B cell (primary cell): Measurements from ENCODE around the gene TXNDC17. TPM values are rescaled to one million over a fixed set of nuclear protein-coding genes. Genes with fewer than 3 reads are reported as not detected.

ENCODE experiments used
- ATAC-seq: fragments of 200-7000 bp; cut with Tn5 transposase; one replicate; pipeline ENCODE4 v1.10.0; 2021; ENCODE audit warnings: low read depth, mild to moderate bottlenecking, moderate number of reproducible peaks, moderate library complexity
- CTCF ChIA-PET: fragments of 350-600 bp; sonication (Branson Sonifier 250); formaldehyde crosslinking; loops from one replicate; lab custom pipeline; 2021; ENCODE audit warnings: antibody characterized with exemption, inconsistent platforms; lab: Charles Lee
- POLR2A ChIA-PET: fragments of 350-600 bp; sonication (Branson Sonifier 250); formaldehyde crosslinking; loops from one replicate; lab custom pipeline; 2021; ENCODE audit warnings: antibody characterized with exemption; lab: Charles Lee
- DNase-seq: peaks from one replicate; pipeline ENCODE4 v3.0.0; 2013
- H2AFZ ChIP-seq: 2 replicates; pipeline ENCODE4 v1.6.1; 2012; ENCODE audit warnings: mild to moderate bottlenecking, low read depth, low read length; ENCODE audit not compliant: insufficient read depth, poor library complexity, severe bottlenecking
- H3K27ac ChIP-seq, 2 donors: 1 replicate in 1 of 2; 2 replicates in 1 of 2; pipeline ENCODE4 v1.5.1; 2012 to 2013; ENCODE audit warnings: low read length in 2 of 2, mild to moderate bottlenecking in 2 of 2, moderate library complexity in 1 of 2
- H3K27me3 ChIP-seq, 4 experiments: fragments of 200-600 bp in 1 of 4; sonication (generic) in 1 of 4; replicated peaks in 1 of 4; 1 replicate in 2 of 4; 2 replicates in 2 of 4; pipeline versions ENCODE4 v1.6.1 to v1.7.0; 2013 to 2016; ENCODE audit warnings: low read length in 3 of 4, mild to moderate bottlenecking in 2 of 4, mixed read lengths in 1 of 4, moderate library complexity in 1 of 4; ENCODE audit not compliant: insufficient read depth in 4 of 4, control insufficient read depth in 3 of 4; ENCODE audit errors: control extremely low read depth in 1 of 4
- H3K36me3 ChIP-seq, 2 experiments: replicated peaks in 1 of 2; 1 replicate in 1 of 2; 2 replicates in 1 of 2; pipeline versions ENCODE4 v1.6.1 to v1.7.1; 2013; ENCODE audit warnings: low read length in 1 of 2; ENCODE audit not compliant: insufficient read depth in 2 of 2, control insufficient read depth in 1 of 2; ENCODE audit errors: control extremely low read depth in 1 of 2, extremely low read depth in 1 of 2
- H3K4me1 ChIP-seq, 2 donors: fragments of 200-600 bp in 1 of 2; sonication (generic) in 1 of 2; 1 replicate in 1 of 2; 2 replicates in 1 of 2; pipeline versions ENCODE4 v1.5.1 to v1.6.1; 2013 to 2017; ENCODE audit warnings: low read length in 2 of 2; ENCODE audit not compliant: control insufficient read depth in 2 of 2, insufficient read depth in 2 of 2
- H3K4me2 ChIP-seq: replicated peaks from 2 replicates; pipeline ENCODE3; 2012; ENCODE audit warnings: mild to moderate bottlenecking, low read depth, low read length; ENCODE audit not compliant: poor library complexity, severe bottlenecking
- H3K4me3 ChIP-seq, 5 experiments: fragments of 200-600 bp in 1 of 5; sonication (generic) in 1 of 5; 1 replicate in 3 of 5; 2 replicates in 2 of 5; pipeline versions ENCODE4 v1.5.1 to v1.7.0; 2011 to 2016; ENCODE audit warnings: low read length in 4 of 5, mild to moderate bottlenecking in 4 of 5, low read depth in 2 of 5, control low read depth in 1 of 5, moderate library complexity in 1 of 5; ENCODE audit not compliant: insufficient read depth in 1 of 5; ENCODE audit errors: control extremely low read depth in 1 of 5, extremely low read depth in 1 of 5
- H3K79me2 ChIP-seq: fragments of 200-600 bp; sonication (generic); one replicate; pipeline ENCODE4 v1.6.0; 2016; ENCODE audit warnings: low read length; ENCODE audit not compliant: control insufficient read depth, insufficient read depth
- H3K9ac ChIP-seq: fragments of 200-600 bp; sonication (generic); 2 replicates; pipeline ENCODE4 v1.6.1; 2017; ENCODE audit warnings: mild to moderate bottlenecking, low read length, moderate library complexity
- H3K9me3 ChIP-seq, 3 donors: one replicate each; pipeline versions ENCODE4 v1.6.1 to v1.7.1; 2013; ENCODE audit warnings: low read length in 2 of 3; ENCODE audit not compliant: control insufficient read depth in 2 of 3, insufficient read depth in 1 of 3; ENCODE audit errors: control extremely low read depth in 1 of 3
- H4K20me1 ChIP-seq: 2 replicates; pipeline ENCODE4 v1.6.0; 2012; ENCODE audit warnings: mild to moderate bottlenecking, low read length; ENCODE audit not compliant: insufficient read depth, control insufficient read depth, poor library complexity, severe bottlenecking
- H3K27ac Mint-ChIP-seq: one replicate; pipeline ENCODE4 v1.8.0; 2021; ENCODE audit warnings: mixed read lengths
- H3K27me3 Mint-ChIP-seq: one replicate; pipeline ENCODE4 v1.8.0; 2021; ENCODE audit warnings: mixed read lengths
- H3K4me1 Mint-ChIP-seq: one replicate; pipeline ENCODE4 v1.8.0; 2021; ENCODE audit warnings: mixed read lengths
- H3K4me3 Mint-ChIP-seq: one replicate; pipeline ENCODE4 v1.8.0; 2021; ENCODE audit warnings: mixed read lengths
- H3K9me3 Mint-ChIP-seq: one replicate; pipeline ENCODE4 v1.8.0; 2022; ENCODE audit warnings: mixed read lengths; ENCODE audit not compliant: insufficient read depth
- CTCF ChIP-seq: fragments of 200-600 bp; IDR thresholded peaks from one replicate; pipeline ENCODE4 v1.8.0; 2022; ENCODE audit warnings: antibody characterized with exemption, mild to moderate bottlenecking
- EZH2 ChIP-seq: IDR thresholded peaks from 2 replicates; pipeline ENCODE4 v1.6.1; 2012; ENCODE audit warnings: borderline replicate concordance, low read depth, mild to moderate bottlenecking, moderate library complexity, low read length; ENCODE audit not compliant: insufficient read depth, poor library complexity, severe bottlenecking
- WGBS: methylation state at CpG from one replicate; pipeline ENCODE4 v1.1.5; 2013; ENCODE audit warnings: missing lambda C conversion rate; ENCODE audit not compliant: insufficient coverage; 5-methylcytosine and 5-hydroxymethylcytosine counted together
- intact Hi-C: fragments of 100-400 bp; cut with micrococcal nuclease; formaldehyde crosslinking; loops from one replicate; pipeline ENCODE4 v1.10.0; 2022
- polyA plus RNA-seq: library from polyadenylated mRNA; depleted of rRNA; stranded (reverse); fragments of >200 nt; gene quantifications from 2 replicates; pipeline ENCODE4 v1.2.3, GENCODE V29; 2012
- total RNA-seq, 2 donors: library from RNA; stranded (reverse); fragments of 120-200 nt in 1 of 2; gene quantifications; 1 replicate in 1 of 2; 2 replicates in 1 of 2; pipeline versions ENCODE4 v1.2.3 to v1.2.4, GENCODE V29; 2013 to 2022

TXNDC17 gene
- total and polyA plus RNA-seq, 2 donors (not counting 1 experiment from before 2014, with no cell fraction given): 19.5 to 33.7 TPM

- H3K27ac ChIP-seq: no peak overlapping the region
- Mint-ChIP-seq H3K27me3 (peaks cover 27% of the 10 kb centered on the region), H3K9me3 (no peaks in the 10 kb centered on the region), H3K4me1 (no peaks in the 10 kb centered on the region), H3K27ac (no peak overlapping the region), H3K4me3 (no peak overlapping the region)
- H3K79me2 ChIP-seq: no peaks in the 10 kb centered on the region
- H3K4me1 ChIP-seq: peaks cover 0 to 3% of the 10 kb centered on the region in 2 donors
- H2AFZ ChIP-seq: no peak overlapping the region
- ChIA-PET POLR2A (no interaction called here), CTCF (interaction anchor here (1.1 kb wide), 1 partner anchor 11 kb away, joined by 3 read pairs; no protein-coding TSS in a partner anchor)
- no peak for DNase-seq
- no peak overlapping the region for H3K9ac ChIP-seq
- H3K36me3 ChIP-seq: no peaks in the 10 kb centered on the region
- TF ChIP-seq EZH2 (no peak), CTCF (no peak)
- no peak overlapping the region for H3K4me2 ChIP-seq
- no CpG with 5 or more reads among the region's 5 CpGs for WGBS
- H4K20me1 ChIP-seq: no peaks in the 10 kb centered on the region
- H3K4me3 ChIP-seq: no peak overlapping the region
- peaks cover 0 to 22% (median 11%) of the 10 kb centered on the region in 4 experiments for H3K27me3 ChIP-seq
- intact Hi-C loops: no loop called here
- no peaks in the 10 kb centered on the region for H3K9me3 ChIP-seq
- ATAC-seq: no peak
These were observed 40.8 kb downstream of the TXNDC17 start for GRCh38 chr17:6681671-6682070.

- Histone ChIP-seq H4K20me1 (no peaks in the 10 kb centered on the region), H3K9me3 (no peaks in the 10 kb centered on the region), H3K79me2 (no peaks in the 10 kb centered on the region), H3K4me3 (no peak overlapping the region), H3K27ac (no peak overlapping the region), H2AFZ (no peak overlapping the region), H3K9ac (no peak overlapping the region), H3K4me1 (peaks cover 0 to 3% of the 10 kb centered on the region in 2 donors), H3K36me3 (no peaks in the 10 kb centered on the region), H3K4me2 (no peak overlapping the region), H3K27me3 (peaks cover 0 to 22% (median 11%) of the 10 kb centered on the region in 4 experiments)
- intact Hi-C loops: no loop called here
- no peak for TF ChIP-seq CTCF
- no peak for TF ChIP-seq EZH2
- H3K27ac Mint-ChIP-seq: no peak overlapping the region
- no peak for DNase-seq
- no peaks in the 10 kb centered on the region for H3K9me3 Mint-ChIP-seq
- ChIA-PET POLR2A (no interaction called here), CTCF (interaction anchor here (1.1 kb wide), 1 partner anchor 11 kb away, joined by 3 read pairs; no protein-coding TSS in a partner anchor)
- H3K4me3 Mint-ChIP-seq: no peak overlapping the region
- WGBS: 90% methylated on average over 4 of the region's 4 CpGs
- H3K27me3 Mint-ChIP-seq: peaks cover 27% of the 10 kb centered on the region
- ATAC-seq: no peak
- H3K4me1 Mint-ChIP-seq: no peaks in the 10 kb centered on the region
These were observed 41.5 kb downstream of the TXNDC17 start for GRCh38 chr17:6682339-6682738.
